ENCODE measurements around the gene CNTD1.

DNA sequence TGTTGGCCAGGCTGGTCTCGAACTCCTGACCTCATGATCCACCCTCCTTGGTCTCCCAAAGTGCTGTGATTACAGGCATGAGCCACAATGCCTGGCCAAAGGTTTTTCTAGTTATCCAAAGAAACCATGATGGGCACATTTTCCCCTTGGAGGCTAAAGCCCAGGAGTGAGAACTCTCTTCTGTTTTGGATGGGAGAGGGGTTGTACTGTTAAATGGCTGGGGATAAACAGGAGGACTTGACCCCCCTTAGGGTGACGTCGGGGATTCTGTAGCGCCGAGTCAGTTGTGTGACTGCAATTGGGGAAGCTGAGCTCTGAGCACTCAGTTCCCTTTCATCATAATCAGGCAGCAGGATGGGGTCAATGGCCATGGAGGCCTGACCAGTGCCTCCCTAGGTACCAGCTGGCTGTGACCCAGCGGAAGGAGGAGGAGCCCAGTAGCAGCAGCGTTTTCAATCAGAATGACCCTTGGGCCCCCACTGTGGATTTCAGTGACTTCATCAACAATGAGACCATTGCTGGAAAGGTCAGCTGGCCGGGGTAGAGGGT, 56.5 kb downstream of the CNTD1 start:
- TF ChIP-seq, protein P1, sequence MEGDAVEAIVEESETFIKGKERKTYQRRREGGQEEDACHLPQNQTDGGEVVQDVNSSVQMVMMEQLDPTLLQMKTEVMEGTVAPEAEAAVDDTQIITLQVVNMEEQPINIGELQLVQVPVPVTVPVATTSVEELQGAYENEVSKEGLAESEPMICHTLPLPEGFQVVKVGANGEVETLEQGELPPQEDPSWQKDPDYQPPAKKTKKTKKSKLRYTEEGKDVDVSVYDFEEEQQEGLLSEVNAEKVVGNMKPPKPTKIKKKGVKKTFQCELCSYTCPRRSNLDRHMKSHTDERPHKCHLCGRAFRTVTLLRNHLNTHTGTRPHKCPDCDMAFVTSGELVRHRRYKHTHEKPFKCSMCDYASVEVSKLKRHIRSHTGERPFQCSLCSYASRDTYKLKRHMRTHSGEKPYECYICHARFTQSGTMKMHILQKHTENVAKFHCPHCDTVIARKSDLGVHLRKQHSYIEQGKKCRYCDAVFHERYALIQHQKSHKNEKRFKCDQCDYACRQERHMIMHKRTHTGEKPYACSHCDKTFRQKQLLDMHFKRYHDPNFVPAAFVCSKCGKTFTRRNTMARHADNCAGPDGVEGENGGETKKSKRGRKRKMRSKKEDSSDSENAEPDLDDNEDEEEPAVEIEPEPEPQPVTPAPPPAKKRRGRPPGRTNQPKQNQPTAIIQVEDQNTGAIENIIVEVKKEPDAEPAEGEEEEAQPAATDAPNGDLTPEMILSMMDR (IDR thresholded peaks at IDR 0.05), result no peak
- TF ChIP-seq ZFX (IDR thresholded peaks at IDR 0.05; ENCODE audit: borderline replicate concordance), result no peak

Measured in 22Rv1 (cell line).